LNCAP (cell line): ENCODE results near the gene FBXL5.

ENCODE experiments used
- TF ChIP-seq, protein P1 (sequence below): fragments of 450-650 bp; IDR thresholded peaks from 2 replicates; pipeline ENCODE4 v1.5.1; 2017; ENCODE audit warnings: mild to moderate bottlenecking

The FBXL5 gene

DNA sequence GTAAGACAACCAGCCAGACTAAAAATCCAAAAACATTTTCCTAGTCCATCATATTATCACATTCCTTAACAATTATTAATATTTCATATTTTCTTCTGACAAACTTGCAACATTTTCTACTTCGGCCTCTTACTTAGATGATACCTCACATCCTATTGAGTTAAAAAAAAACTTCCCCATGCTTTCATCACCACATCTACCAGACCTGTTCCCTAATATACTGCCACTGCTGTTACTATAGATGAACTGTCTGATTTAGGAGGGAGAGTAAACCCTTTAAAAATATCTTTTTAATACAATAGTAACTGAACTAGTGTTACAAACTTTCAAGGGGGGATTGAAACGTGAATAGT lies 28.0 kb upstream of the FBXL5 start:
- TF ChIP-seq, protein P1, sequence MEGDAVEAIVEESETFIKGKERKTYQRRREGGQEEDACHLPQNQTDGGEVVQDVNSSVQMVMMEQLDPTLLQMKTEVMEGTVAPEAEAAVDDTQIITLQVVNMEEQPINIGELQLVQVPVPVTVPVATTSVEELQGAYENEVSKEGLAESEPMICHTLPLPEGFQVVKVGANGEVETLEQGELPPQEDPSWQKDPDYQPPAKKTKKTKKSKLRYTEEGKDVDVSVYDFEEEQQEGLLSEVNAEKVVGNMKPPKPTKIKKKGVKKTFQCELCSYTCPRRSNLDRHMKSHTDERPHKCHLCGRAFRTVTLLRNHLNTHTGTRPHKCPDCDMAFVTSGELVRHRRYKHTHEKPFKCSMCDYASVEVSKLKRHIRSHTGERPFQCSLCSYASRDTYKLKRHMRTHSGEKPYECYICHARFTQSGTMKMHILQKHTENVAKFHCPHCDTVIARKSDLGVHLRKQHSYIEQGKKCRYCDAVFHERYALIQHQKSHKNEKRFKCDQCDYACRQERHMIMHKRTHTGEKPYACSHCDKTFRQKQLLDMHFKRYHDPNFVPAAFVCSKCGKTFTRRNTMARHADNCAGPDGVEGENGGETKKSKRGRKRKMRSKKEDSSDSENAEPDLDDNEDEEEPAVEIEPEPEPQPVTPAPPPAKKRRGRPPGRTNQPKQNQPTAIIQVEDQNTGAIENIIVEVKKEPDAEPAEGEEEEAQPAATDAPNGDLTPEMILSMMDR: no peak

DNA sequence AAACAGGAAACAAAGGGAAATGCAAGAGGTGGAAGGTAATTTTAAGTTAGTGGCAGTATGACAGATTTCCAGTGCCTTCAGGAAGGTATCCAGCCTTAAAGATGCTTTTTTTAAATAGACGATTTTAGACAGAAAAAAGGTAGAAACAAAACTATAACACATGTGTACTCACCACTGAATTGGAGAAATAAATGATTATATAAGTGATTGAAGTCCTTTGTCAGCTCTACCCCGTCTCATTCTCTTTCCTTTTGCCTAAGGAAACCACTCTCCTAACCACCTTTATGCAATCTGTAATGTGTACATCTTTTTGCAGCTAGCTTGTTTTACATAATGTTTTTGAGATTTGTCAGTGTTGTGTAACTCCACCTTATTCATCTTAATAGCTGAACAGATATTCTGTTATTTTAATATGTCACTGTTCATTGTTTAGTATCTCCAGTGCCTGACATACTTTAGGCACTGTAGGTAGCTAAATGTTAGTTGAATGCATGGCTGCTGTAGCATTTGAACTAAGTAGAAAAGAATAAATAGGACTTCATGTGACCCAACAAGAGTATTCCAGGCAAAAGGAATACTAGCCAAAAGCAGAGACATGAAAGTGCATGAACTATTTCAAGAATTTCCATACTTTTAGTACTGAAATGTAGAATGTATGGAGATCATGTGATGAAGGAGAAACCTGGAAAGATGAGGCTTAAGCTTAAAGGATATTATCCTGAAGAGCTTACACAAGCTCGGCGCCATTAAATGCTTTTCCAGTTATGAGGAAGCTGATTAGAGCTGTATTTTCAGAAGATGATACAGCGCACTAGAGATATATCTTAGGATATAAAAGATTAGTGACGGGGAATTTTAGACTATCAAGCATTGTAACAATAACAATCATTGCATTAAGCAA lies 27.3 kb upstream of the FBXL5 start:
- TF ChIP-seq, protein P1: no peak

DNA sequence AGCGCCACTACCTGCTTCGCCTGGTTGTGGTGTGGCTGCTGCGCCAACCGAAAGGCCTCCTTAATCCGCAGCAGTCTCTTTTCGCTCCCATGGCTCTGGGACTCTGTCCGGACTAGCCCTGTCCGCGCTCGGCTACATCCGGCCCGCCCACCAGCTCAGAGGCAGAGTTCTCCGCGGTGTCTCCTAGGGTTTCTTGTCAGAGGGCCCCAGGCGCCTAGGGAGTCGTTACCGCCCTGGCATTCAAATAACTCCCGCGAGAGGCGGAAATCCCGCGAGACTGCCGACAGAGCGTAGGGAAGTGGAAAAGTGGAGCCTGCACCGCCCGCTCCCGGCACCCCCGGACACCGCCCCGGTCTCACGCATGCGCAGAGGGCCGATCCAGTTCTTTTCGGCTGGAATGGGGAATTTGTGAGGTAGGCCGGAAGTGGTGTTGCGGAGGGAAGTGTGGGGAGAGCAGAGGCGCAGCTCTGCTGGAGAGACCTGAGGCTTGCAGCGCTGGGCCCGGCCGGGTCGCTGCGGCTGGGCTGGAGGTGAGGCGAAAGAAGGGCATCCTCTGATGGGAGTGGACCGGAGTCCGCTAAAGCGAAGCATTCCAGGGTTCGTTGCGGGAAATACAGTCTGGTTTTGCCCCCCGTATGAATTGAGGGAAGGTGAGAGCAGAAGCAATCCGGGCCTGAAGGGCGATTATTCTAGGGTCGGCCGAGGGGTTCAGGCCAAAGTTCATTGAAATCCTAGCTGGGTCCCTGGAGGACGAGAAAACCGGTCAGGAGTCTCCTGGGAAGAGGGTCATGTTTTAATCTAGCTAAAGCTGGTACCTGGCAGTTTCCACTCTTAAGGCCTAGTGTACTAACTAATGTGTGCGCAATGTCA lies 26.4 kb upstream of the FBXL5 start, which contains the start of gene FAM200B:
FAM200B (plus strand) TSS at position 456 of the 870 bp plus-strand sequence. CDS start 5,151 bp downstream, outside the sequence.
- TF ChIP-seq, protein P1: no peak

DNA sequence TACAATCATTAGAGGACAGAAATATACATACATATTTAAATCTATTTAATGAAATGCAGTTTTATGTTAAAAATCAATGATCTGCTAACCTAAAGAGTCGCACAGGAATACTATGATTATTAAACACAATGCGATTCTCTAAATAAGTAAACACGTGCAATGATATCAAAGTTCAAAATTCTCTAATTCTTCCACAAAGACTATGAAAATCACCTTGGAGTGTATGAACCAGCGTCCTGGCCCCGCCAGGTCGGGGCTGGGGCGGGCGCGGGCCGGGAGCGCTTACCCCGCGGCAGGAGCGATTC lies 25.9 kb upstream of the FBXL5 start:
- TF ChIP-seq, protein P1: no peak

DNA sequence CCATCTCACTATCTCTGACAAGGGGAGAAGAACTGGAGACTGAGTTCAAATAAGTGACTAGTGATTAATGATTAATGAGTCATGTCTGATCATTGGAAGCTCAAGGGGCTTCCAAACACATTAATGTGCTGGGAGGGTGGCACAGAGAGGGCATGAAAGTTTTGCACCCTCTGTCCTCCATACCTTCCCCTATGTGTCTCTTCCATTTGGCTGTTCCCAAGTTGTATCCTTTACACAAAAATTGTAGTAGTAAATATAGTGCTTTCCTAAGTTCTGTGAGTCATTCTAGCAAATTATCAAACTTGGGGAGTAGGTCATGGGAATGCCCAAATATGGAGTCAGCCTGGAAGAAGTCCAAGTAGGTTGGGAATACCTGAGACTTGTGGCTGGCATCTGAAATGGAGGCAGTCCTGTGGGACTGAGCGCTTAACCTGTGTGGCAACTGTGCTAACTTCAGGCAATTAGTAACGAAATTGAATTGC lies 22.4 kb upstream of the FBXL5 start:
- TF ChIP-seq, protein P1: no peak

DNA sequence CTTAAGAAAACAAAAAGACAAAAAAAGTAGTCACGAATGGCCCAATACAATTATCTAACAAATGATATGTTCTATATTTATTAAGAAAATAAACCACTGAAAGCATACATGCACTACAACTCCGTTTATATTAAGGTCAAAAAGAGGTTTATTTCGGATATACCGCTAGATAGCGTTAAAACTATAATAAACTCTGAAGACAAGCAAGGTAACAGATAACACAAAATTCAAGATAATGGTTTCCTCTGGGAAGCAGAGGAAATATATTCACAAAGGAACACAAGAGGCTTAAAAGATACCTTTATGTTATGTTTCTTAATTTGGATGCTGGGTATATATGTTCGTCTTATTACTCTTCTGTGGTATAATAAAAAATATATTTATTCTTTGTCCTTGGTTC lies 21.7 kb upstream of the FBXL5 start:
- TF ChIP-seq, protein P1: no peak

DNA sequence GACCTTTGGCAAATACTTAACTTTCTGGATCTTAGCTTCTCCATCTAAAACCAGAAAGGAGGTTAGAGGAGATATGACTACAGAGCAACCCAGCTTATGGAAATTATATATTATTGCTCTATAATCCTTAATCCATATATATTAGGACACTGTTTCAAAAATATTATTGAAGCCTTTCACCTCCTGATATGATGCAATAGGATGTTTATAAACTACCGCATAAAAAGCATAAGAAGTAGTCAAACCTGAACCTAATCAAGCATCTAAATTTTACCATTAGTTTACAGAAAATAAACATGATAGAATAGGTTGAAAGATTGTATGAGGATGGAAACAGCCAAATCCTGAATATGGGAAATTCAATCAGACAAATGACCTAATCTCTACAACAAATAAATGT lies 20.9 kb upstream of the FBXL5 start:
- TF ChIP-seq, protein P1: no peak
